Natural killer cell (primary cell): ENCODE results near the gene PLCB4. TPM values are rescaled to one million over a fixed set of nuclear protein-coding genes. Genes with fewer than 3 reads are reported as not detected.

Experiments
- ATAC-seq, 3 donors: fragments of 150-1000 bp in 2 of 3; fragments of 200-7000 bp in 1 of 3; cut with Tn5 transposase; 1 replicate in 1 of 3; 2 replicates in 2 of 3; pipeline ENCODE4 v1.10.0; 2021; ENCODE audit warnings: mild to moderate bottlenecking in 2 of 3, moderate library complexity in 2 of 3
- DNase-seq, 2 donors: peaks; one replicate each; pipeline versions ENCODE4 v3.0.0 to v3.0.0-alpha.2; 2013 to 2021; ENCODE audit warnings: mixed read lengths in 1 of 2
- H3K27ac ChIP-seq: one replicate; pipeline ENCODE4 v1.5.1; 2013; ENCODE audit warnings: mild to moderate bottlenecking, low read length
- H3K27me3 ChIP-seq: one replicate; pipeline ENCODE4 v1.6.1; 2013; ENCODE audit warnings: low read length; ENCODE audit not compliant: control insufficient read depth, insufficient read depth
- H3K36me3 ChIP-seq: one replicate; pipeline ENCODE4 v1.6.1; 2013; ENCODE audit warnings: low read length; ENCODE audit not compliant: control insufficient read depth, insufficient read depth
- H3K4me1 ChIP-seq: one replicate; pipeline ENCODE4 v1.6.1; 2013; ENCODE audit warnings: low read length; ENCODE audit not compliant: control insufficient read depth, insufficient read depth
- H3K4me3 ChIP-seq: one replicate; pipeline ENCODE4 v1.5.1; 2013; ENCODE audit warnings: low read length
- H3K9me3 ChIP-seq: one replicate; pipeline ENCODE4 v1.6.1; 2013; ENCODE audit warnings: low read length; ENCODE audit not compliant: control insufficient read depth, insufficient read depth
- H3K27ac Mint-ChIP-seq, 2 donors: one replicate each; pipeline ENCODE4 v1.8.0; 2022; ENCODE audit warnings: mild to moderate bottlenecking in 2 of 2, mixed read lengths in 2 of 2, moderate library complexity in 1 of 2
- H3K27me3 Mint-ChIP-seq, 2 donors: one replicate each; pipeline ENCODE4 v1.8.0; 2022; ENCODE audit warnings: low read depth in 2 of 2, mixed read lengths in 2 of 2
- H3K36me3 Mint-ChIP-seq: one replicate; pipeline ENCODE4 v1.8.0; 2022; ENCODE audit warnings: mixed read lengths
- H3K4me1 Mint-ChIP-seq, 2 donors: one replicate each; pipeline ENCODE4 v1.8.0; 2022; ENCODE audit warnings: mixed read lengths in 2 of 2
- H3K4me3 Mint-ChIP-seq: one replicate; pipeline ENCODE4 v1.8.0; 2022; ENCODE audit warnings: mild to moderate bottlenecking, moderate library complexity, mixed read lengths
- H3K9me3 Mint-ChIP-seq, 2 donors: one replicate each; pipeline ENCODE4 v1.8.0; 2022; ENCODE audit warnings: mixed read lengths in 2 of 2
- CTCF ChIP-seq: fragments of 200-600 bp; IDR thresholded peaks from one replicate; pipeline ENCODE4 v1.8.0; 2022; ENCODE audit warnings: antibody characterized with exemption
- WGBS: methylation state at CpG from one replicate; pipeline ENCODE4 v1.1.7; 2013; ENCODE audit warnings: missing lambda C conversion rate; ENCODE audit not compliant: insufficient coverage; 5-methylcytosine and 5-hydroxymethylcytosine counted together
- intact Hi-C: fragments of 100-400 bp; cut with micrococcal nuclease; formaldehyde crosslinking; loops from one replicate; pipeline ENCODE4 v1.14.2; 2022
- total RNA-seq, 4 donors: library from RNA; stranded (reverse); fragments of 120-200 nt in 1 of 4; gene quantifications; one replicate each; pipeline versions ENCODE4 v1.2.3 to v1.2.4, GENCODE V29; 2013 to 2022

Gene PLCB4
- total RNA-seq, 3 donors from 2014 or later (not counting 1 experiment from before 2014, with no cell fraction given): 0.05 to 0.40 TPM; not detected in 1

DNA sequence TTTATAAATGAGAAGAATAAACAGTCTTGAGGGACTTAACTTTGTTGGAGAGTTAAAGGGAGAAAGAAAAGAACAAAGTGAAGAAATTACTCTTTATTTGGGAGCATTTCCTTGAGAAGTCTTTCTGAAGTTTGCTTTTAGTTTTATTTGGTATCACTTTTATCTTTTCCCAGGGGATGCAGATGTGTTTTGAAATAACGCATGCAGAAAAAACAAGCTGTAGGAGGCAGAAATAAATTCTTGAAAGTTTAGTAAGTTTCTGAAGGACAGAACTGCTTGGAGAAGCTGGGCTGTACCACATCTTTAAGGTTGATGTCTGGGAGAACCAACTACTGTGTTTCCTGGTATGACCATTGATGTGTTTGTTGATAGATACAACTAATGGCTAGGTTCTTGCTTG, 75.0 kb downstream of the PLCB4 start:
- intact Hi-C loops: no loop called here
- Histone ChIP-seq H3K27me3 (no peaks in the 10 kb centered on the region), H3K27ac (no peak overlapping the region), H3K9me3 (no peaks in the 10 kb centered on the region), H3K36me3 (no peaks in the 10 kb centered on the region), H3K4me1 (no peaks in the 10 kb centered on the region), H3K4me3 (no peak overlapping the region)
- Mint-ChIP-seq H3K27me3 (no peaks in the 10 kb centered on the region), H3K4me3 (no peak overlapping the region), H3K27ac (no peak overlapping the region), H3K9me3 (peaks cover 8 to 11% of the 10 kb centered on the region in 2 donors), H3K36me3 (no peaks in the 10 kb centered on the region), H3K4me1 (no peaks in the 10 kb centered on the region)
- no peak for DNase-seq
- no peak for ATAC-seq
- 53% methylated on average over 1 of the region's 1 CpG for WGBS
- no peak for TF ChIP-seq CTCF

GRCh38 chr20:9144643-9145042, 75.8 kb downstream of the PLCB4 start:
- H3K36me3 ChIP-seq: no peaks in the 10 kb centered on the region
- no peak for TF ChIP-seq CTCF
- ATAC-seq (no peak), DNase-seq (no peak)
- WGBS: 0% methylated on average over 1 of the region's 2 CpGs
- H3K4me3 ChIP-seq: no peak overlapping the region
- peaks cover 8 to 11% of the 10 kb centered on the region in 2 donors for H3K9me3 Mint-ChIP-seq
- no peaks in the 10 kb centered on the region for H3K9me3 ChIP-seq
- no peaks in the 10 kb centered on the region for H3K4me1 ChIP-seq
- no peaks in the 10 kb centered on the region for H3K36me3 Mint-ChIP-seq
- H3K27ac ChIP-seq: no peak overlapping the region
- intact Hi-C loops: no loop called here
- H3K4me1 Mint-ChIP-seq: no peaks in the 10 kb centered on the region
- no peaks in the 10 kb centered on the region for H3K27me3 Mint-ChIP-seq
- no peak overlapping the region for H3K27ac Mint-ChIP-seq
- no peaks in the 10 kb centered on the region for H3K27me3 ChIP-seq
- no peak overlapping the region for H3K4me3 Mint-ChIP-seq

DNA sequence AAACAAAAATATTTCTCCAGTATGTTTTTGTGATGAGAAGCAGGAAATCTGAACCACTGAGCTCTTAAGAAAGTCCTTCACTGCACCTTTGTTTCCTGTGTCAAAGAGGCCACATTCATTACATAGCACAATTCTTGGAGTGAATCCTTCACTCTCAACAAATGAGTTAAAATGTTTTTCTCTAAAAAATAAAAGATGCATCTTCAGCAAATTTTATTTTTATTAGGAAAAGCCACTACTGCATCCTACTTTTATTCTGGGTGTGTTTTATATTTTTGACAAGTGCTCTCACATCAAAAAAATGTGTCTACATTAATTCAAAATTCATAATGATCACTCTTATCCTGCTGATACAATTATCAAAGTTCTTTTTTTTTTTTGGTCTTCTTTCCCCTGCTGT, 76.3 kb downstream of the PLCB4 start:
- ATAC-seq (no peak), DNase-seq (no peak)
- intact Hi-C loops: no loop called here
- no peak overlapping the region for H3K27ac ChIP-seq
- Mint-ChIP-seq H3K4me1 (no peaks in the 10 kb centered on the region), H3K27ac (no peak overlapping the region), H3K4me3 (no peak overlapping the region), H3K9me3 (peaks cover 6 to 11% of the 10 kb centered on the region in 2 donors), H3K27me3 (no peaks in the 10 kb centered on the region), H3K36me3 (no peaks in the 10 kb centered on the region)
- no peaks in the 10 kb centered on the region for H3K36me3 ChIP-seq
- H3K9me3 ChIP-seq: no peaks in the 10 kb centered on the region
- no peak for TF ChIP-seq CTCF
- H3K27me3 ChIP-seq: no peaks in the 10 kb centered on the region
- no peaks in the 10 kb centered on the region for H3K4me1 ChIP-seq
- no peak overlapping the region for H3K4me3 ChIP-seq

GRCh38 chr20:9146649-9147048, 77.8 kb downstream of the PLCB4 start:
- TF ChIP-seq CTCF: no peak
- Histone ChIP-seq H3K4me3 (no peak overlapping the region), H3K27me3 (no peaks in the 10 kb centered on the region), H3K9me3 (no peaks in the 10 kb centered on the region), H3K27ac (no peak overlapping the region), H3K36me3 (no peaks in the 10 kb centered on the region), H3K4me1 (no peaks in the 10 kb centered on the region)
- Mint-ChIP-seq H3K4me3 (no peak overlapping the region), H3K4me1 (no peaks in the 10 kb centered on the region), H3K27ac (no peak overlapping the region), H3K9me3 (peaks cover 7 to 8% of the 10 kb centered on the region in 2 donors), H3K27me3 (no peaks in the 10 kb centered on the region), H3K36me3 (no peaks in the 10 kb centered on the region)
- no peak for DNase-seq
- intact Hi-C loops: no loop called here
- 50% methylated on average over 2 of the region's 2 CpGs for WGBS
- no peak for ATAC-seq
